Measurements from ENCODE around the gene ESR1.

- TF ChIP-seq POLR2AphosphoS5 (IDR thresholded peaks at IDR 0.05) (no peak), CTCF (IDR thresholded peaks at IDR 0.05) (no peak), POLR2A (IDR thresholded peaks at IDR 0.05) (no peak), EP300 (IDR thresholded peaks at IDR 0.05) (no peak)
Measured at GRCh38 chr6:152050451-152051195, 243.1 kb downstream of the ESR1 start.

Measured in upper lobe of left lung (tissue), 4 donors.